HT-29 (cell line): ENCODE data around the gene DNAI1. TPM values are rescaled to one million over a fixed set of nuclear protein-coding genes. Genes with fewer than 3 reads are reported as not detected.
"Not testable (repeated sequence)": the region's sequence is repeated elsewhere in the genome, so short reads cannot be mapped to it uniquely, and the experiment has no call there.

ENCODE experiments used
- DNase-seq: peaks from one replicate; pipeline ENCODE4 v3.0.0-alpha.2; 2015; ENCODE audit warnings: low spot score
- total RNA-seq: library from RNA; depleted of rRNA; stranded (reverse); fragments of >200 nt; shearing (Covaris generic); gene quantifications from 2 replicates; pipeline ENCODE4 v1.2.3, GENCODE V29; 2014

DNAI1 gene
- total RNA-seq, 1 experiment from 2014 or later: not detected

GRCh38 chr9:34450644-34451043 is 8.0 kb upstream of the DNAI1 start:
- DNase-seq: no peak

- no peak for DNase-seq
Measured at GRCh38 chr9:34451135-34451534, 7.5 kb upstream of the DNAI1 start.

DNA sequence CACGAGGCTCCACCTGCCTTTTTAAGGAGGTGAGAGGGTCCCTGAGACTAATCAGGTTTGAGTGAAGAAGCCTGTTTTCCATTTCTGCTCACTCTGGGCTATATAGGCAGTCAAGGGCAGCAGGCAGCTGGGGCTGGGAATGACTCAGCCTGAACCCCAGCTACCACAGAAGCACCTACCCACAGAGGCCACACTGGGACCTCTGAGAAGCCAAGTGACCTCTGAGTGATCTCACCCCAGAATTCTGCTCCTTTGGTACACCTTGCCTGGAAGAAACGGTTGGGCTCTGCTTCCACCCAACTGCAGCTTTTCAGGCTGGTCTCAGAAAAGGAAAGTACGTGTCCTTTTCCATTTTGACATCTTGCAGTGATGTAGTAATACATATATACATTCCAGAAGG is 7.1 kb upstream of the DNAI1 start:
- DNase-seq: no peak

DNA sequence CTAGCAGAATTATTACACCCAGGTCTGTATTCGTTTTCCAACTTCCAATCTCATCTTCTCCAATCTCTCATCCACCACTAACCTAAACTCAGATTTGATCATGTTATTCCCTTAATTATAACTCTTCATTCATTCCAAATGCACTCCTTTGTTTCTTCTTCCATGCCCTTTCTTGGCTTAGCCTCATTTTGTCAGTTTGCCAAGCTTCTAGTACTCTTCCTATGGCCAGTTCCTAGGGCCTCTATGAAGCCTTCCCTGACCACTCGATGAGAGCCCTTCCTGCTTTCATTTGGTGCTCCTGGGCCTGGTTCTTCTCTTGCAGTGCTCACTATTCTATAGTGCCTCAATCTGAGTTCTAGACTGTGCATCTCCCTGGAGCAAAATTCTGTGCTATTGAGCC is 6.0 kb upstream of the DNAI1 start:
- DNase-seq: no peak

DNA sequence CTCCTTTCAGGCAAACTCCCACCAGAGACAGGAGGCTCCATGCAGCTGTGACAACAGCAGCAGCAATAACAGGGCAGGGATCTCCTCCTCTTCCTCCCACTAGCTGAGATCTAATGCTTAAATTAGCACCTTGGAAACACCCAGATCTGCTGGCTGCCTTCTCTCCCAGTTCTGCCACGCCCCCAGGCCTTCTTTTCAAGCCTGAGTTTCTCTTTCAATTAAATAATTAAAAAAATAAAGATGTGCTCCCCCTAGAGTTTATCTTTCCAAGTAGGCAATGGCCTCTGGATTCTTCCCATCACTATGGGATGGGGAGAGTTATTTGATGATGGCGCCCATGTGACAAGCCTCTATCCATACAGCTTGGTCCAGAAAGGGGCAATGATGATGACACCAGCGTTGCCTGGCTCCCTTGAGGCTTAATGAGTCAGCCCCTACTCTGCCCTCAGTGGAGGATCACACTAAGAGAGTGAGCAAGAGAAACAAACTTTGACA is 4.0 kb upstream of the DNAI1 start:
- peak; percentile 17 for DNase-seq

- DNase-seq: no peak
Measured at GRCh38 chr9:34456151-34456550, 2.5 kb upstream of the DNAI1 start.

GRCh38 chr9:34456746-34457145 is 1.9 kb upstream of the DNAI1 start:
- no peak for DNase-seq

- peak; percentile 23 for DNase-seq
Measured at GRCh38 chr9:34457266-34458012, 1.2 kb upstream of the DNAI1 start.

DNA sequence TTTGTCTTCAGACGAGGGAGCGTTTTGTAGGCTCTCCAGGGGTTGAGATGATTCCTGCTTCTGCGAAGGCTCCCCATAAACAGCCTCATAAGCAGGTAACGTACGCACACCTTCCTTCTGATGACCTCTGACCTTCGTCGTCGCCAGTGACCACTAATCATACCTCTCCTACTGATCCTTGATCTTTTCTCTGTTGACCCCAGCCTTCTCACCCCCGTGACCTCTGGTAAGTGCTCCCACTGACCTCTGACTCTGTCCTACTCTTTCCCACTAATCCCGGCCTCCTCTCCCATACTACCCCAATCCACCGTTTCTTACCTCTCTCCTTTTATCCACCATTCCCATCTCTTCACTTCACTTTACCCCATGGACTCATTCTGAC is 345 bp downstream of the DNAI1 start:
- DNase-seq: no peak

- DNase-seq: no peak
Measured at GRCh38 chr9:34459356-34459755, 751 bp downstream of the DNAI1 start.

GRCh38 chr9:34459941-34460340 is 1.3 kb downstream of the DNAI1 start:
- DNase-seq: no peak

DNA sequence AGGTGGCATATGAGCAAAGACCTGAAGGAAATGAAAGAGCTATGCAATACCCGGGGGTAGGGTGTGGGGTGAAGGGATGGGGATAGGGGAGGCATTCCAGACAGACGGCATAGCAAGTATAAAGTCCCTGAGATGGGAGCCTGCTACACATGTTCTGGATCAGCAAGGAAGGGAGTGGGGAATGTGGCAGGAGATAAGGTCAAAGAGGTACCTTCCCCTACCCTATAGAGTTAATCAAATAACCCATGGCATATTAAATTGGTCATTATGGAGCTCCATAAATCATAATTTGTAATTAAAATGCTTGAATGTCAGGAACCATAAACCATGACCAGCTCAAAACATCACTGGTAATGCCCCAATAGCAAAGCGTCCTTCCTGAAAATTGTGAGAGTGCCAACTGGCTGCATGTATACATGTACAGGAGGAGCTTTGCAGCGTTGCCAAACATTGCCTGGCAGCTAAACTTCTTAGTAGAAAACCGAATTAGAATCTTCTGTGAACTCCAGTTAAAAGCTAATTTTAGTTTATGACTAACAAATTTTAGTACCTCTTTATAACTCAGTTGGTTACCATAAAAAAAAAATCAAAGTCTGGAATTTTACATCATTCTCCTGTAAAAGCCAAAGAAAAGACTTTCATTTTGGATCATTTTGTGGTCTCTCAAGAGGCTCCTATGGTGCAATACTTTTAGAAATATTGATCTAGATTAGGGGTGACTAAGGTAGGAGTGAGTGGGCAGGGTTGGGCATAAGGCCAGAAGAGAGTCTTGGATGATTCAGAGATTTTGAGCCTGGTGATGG is 4.7 kb downstream of the DNAI1 start:
- DNase-seq: no peak

DNA sequence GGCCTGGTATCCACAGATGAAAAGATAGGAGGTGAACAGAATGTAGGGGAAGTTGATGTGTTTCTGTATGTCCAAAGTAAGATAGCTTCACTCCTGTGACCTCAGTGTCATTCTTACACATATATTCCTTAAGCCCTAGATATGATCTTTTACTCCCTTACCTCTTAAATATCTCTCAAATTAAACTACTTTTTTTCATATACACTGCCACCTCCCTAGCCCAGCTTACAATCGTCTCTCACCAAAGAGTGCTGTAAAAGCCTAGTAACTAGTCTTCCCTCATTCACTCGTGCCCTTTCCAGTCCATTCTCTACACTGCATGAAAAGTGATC is 5.3 kb downstream of the DNAI1 start:
- no peak for DNase-seq

GRCh38 chr9:34464571-34464970 is 6.0 kb downstream of the DNAI1 start:
- DNase-seq: no peak

- DNase-seq: no peak
Measured at GRCh38 chr9:34465468-34465867, 6.9 kb downstream of the DNAI1 start.

GRCh38 chr9:34475097-34475496 is 16.5 kb downstream of the DNAI1 start:
- DNase-seq: no peak

DNA sequence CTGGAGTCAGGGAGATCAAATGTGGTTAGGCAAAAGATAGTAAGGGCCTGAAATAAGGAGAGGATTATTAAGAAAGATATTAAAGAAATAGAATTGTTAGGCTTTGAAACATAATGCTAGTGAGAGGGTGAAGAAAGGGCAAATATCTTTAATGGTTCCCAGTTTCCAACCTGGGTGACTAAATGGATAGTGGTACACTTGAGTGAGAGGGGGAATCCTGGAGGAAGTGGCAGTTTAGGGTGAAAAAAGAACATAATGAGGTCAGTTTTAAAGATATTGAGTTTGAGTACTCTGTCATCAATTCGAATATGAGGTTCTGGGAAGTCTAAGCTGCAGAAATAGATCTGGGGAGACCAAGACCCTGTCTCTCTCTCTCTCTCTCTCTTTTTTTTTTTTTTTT is 18.9 kb downstream of the DNAI1 start:
- no peak for DNase-seq

- no peak for DNase-seq
Measured at GRCh38 chr9:34479431-34479866, 20.8 kb downstream of the DNAI1 start.

GRCh38 chr9:34481620-34482019 is 23.0 kb downstream of the DNAI1 start:
- DNase-seq: not testable (repeated sequence)

DNA sequence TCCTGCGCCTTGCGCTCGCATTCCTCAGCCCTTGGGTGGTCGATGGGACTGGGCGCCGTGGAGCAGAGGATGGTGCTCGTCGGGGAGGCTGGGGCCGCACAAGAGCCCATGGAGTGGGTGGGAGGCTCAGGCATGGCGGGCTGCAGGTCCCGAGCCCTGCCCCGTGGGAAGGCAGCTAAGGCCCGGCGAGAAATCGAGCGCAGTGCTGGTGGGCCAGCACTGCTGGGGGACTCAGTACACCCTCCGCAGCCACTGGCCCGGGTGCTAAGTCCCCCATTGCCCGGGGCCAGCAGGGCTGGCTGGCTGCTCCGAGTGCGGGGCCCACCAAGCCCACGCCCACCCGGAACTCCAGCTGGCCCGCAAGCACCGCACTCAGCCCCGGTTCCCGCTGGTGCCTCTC is 24.1 kb downstream of the DNAI1 start:
- DNase-seq: not testable (repeated sequence)

DNA sequence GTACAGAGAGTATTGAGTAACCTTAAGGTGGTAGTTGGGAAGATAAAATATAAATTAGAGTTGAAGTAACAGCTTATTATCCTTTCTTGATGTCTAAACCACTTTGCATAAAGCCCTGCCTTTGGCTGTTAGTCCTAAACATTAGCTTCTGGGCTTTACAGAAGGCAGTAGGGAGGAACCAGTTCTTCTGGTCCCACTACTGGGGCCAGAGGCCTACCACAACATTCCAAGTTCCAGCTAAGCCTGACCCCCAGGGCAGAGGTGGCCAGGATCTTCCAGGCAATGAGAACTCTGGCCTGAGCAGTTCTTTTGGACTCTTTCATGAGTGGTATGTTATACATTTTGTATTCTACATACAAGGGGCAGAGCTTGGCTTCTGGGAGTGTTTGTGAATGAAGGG is 26.1 kb downstream of the DNAI1 start:
- DNase-seq: peak; percentile 73

- DNase-seq: no peak
Measured at GRCh38 chr9:34485822-34486221, 27.2 kb downstream of the DNAI1 start.

DNA sequence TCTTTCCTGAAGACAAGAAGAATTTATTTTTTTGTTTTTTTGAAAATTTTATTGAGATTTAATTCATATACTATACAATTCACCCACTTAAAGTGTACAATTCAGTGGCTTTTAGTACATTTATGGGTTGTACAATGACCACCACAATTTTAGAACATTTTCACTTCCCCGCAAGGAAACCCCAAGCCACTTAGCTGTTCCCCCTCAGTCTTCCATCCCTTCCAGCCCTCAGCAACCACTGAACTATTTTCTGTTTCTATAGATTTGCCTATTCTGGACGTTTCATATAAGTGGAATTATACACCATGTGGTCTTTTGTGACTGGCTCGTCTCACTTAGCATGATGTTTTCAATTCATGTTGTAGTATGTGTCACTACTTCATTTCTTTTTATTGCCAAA is 28.0 kb downstream of the DNAI1 start:
- DNase-seq: no peak
